ENCODE data around the gene NTM. TPM values are rescaled to one million over a fixed set of nuclear protein-coding genes. Genes with fewer than 3 reads are reported as not detected.

The NTM gene
- total and polyA plus RNA-seq, 2 donors (not counting 3 experiments of a cell fraction or from before 2014, with no cell fraction given), result 1.00 to 1.1 TPM

GRCh38 chr11:131533998-131534397 is 163.6 kb downstream of the NTM start:
- Histone ChIP-seq H3K9ac (replicated peaks; ENCODE audit: extremely low read depth, insufficient read depth, low read length) (no peak overlapping the region), H3K9me1 (replicated peaks; ENCODE audit: control insufficient read depth, extremely low read depth, insufficient read depth, low read length) (no peaks in the 10 kb centered on the region), H3K9me3 (replicated peaks; ENCODE audit: control insufficient read depth, insufficient read depth, low read length) (no peaks in the 10 kb centered on the region), H3K27ac (ENCODE audit: insufficient read depth, low read depth, low read length) (no peak overlapping the region), H2AFZ (ENCODE audit: low read depth, low read length) (no peak overlapping the region), H3K27me3 (ENCODE audit: control insufficient read depth in 2 of 2, insufficient read depth in 2 of 2, low read length in 2 of 2) (no peaks in the 10 kb centered on the region), H3K4me1 (ENCODE audit: control insufficient read depth, extremely low read depth, insufficient read depth, low read length) (no peaks in the 10 kb centered on the region), H3K36me3 (ENCODE audit: control insufficient read depth in 2 of 2, extremely low read depth in 1 of 2, insufficient read depth in 2 of 2, low read length in 2 of 2) (no peaks in the 10 kb centered on the region), H4K20me1 (replicated peaks; ENCODE audit: control insufficient read depth, extremely low read depth, insufficient read depth, low read length) (no peaks in the 10 kb centered on the region), H3K4me2 (ENCODE audit: insufficient read depth, low read length) (no peak overlapping the region), H3K79me2 (ENCODE audit: control insufficient read depth, insufficient read depth, low read length) (no peaks in the 10 kb centered on the region), H3K4me3 (replicated peaks in 1 of 3; ENCODE audit: insufficient read depth in 1 of 3, low read depth in 1 of 3, low read length in 3 of 3) (no peak overlapping the region)
- dilution Hi-C loops (cut with MboI; ENCODE audit: extremely low pct_ligation_motif_present, low sequenced_read_pairs), result no loop called here
- POLR2A ChIA-PET, result no interaction called here
- no peak for DNase-seq (ENCODE audit: low read depth, low spot score)
- TF ChIP-seq GATA2 (IDR thresholded peaks at IDR 0.05; ENCODE audit: insufficient read depth, insufficient read length, low read depth, low read length), result no peak
- no peak for TF ChIP-seq MAX (IDR thresholded peaks at IDR 0.05; ENCODE audit: insufficient read depth, insufficient read length)
- no peak for TF ChIP-seq MYC (IDR thresholded peaks at IDR 0.05; ENCODE audit: low read depth, low read length)
- TF ChIP-seq POLR2A (IDR thresholded peaks at IDR 0.05; ENCODE audit: low read depth, low read length), result no peak
- no peak for TF ChIP-seq JUN (IDR thresholded peaks at IDR 0.05; ENCODE audit: borderline replicate concordance, insufficient read depth, insufficient read length, low read depth)
- TF ChIP-seq FOS (IDR thresholded peaks at IDR 0.05; ENCODE audit: borderline replicate concordance, insufficient read depth, low read length), result no peak
- no peak for TF ChIP-seq POLR2AphosphoS5 (IDR thresholded peaks at IDR 0.05; ENCODE audit: insufficient read depth, low read depth, low read length)
- no peak for FAIRE-seq
- BruUV-seq (replicated peaks), result no TSS peak
- CTCF ChIA-PET, result no interaction called here
- intact Hi-C loops (cut with micrococcal nuclease), result no loop called here

- H3K27ac ChIP-seq (ENCODE audit: insufficient read depth, low read depth, low read length), result no peak overlapping the region
- no peaks in the 10 kb centered on the region for H3K9me1 ChIP-seq (replicated peaks; ENCODE audit: control insufficient read depth, extremely low read depth, insufficient read depth, low read length)
- no peaks in the 10 kb centered on the region for H3K36me3 ChIP-seq (ENCODE audit: control insufficient read depth in 2 of 2, extremely low read depth in 1 of 2, insufficient read depth in 2 of 2, low read length in 2 of 2)
- no peaks in the 10 kb centered on the region for H3K4me1 ChIP-seq (ENCODE audit: control insufficient read depth, extremely low read depth, insufficient read depth, low read length)
- H3K79me2 ChIP-seq (ENCODE audit: control insufficient read depth, insufficient read depth, low read length), result no peaks in the 10 kb centered on the region
- dilution Hi-C loops (cut with MboI; ENCODE audit: extremely low pct_ligation_motif_present, low sequenced_read_pairs) (no loop called here), intact Hi-C loops (cut with micrococcal nuclease) (no loop called here)
- H3K4me2 ChIP-seq (ENCODE audit: insufficient read depth, low read length), result no peak overlapping the region
- no peak overlapping the region for H3K9ac ChIP-seq (replicated peaks; ENCODE audit: extremely low read depth, insufficient read depth, low read length)
- no peak for DNase-seq (ENCODE audit: low read depth, low spot score)
- CTCF ChIA-PET, result no interaction called here
- FAIRE-seq, result no peak
- no peaks in the 10 kb centered on the region for H3K27me3 ChIP-seq (ENCODE audit: control insufficient read depth in 2 of 2, insufficient read depth in 2 of 2, low read length in 2 of 2)
- BruUV-seq (replicated peaks), result no TSS peak
- no peak for TF ChIP-seq MYC (IDR thresholded peaks at IDR 0.05; ENCODE audit: low read depth, low read length)
- TF ChIP-seq POLR2A (IDR thresholded peaks at IDR 0.05; ENCODE audit: low read depth, low read length), result no peak
- TF ChIP-seq JUN (IDR thresholded peaks at IDR 0.05; ENCODE audit: borderline replicate concordance, insufficient read depth, insufficient read length, low read depth), result no peak
- TF ChIP-seq MAX (IDR thresholded peaks at IDR 0.05; ENCODE audit: insufficient read depth, insufficient read length), result no peak
- TF ChIP-seq CTCF (IDR thresholded peaks at IDR 0.05; ENCODE audit: extremely low read depth in 1 of 2, insufficient read depth in 1 of 2, low read depth in 1 of 2, low read length in 2 of 2), result no peak
- no peak for TF ChIP-seq POLR2AphosphoS5 (IDR thresholded peaks at IDR 0.05; ENCODE audit: insufficient read depth, low read depth, low read length)
- no peak for TF ChIP-seq GATA2 (IDR thresholded peaks at IDR 0.05; ENCODE audit: insufficient read depth, insufficient read length, low read depth, low read length)
- no peak for TF ChIP-seq EZH2 (IDR thresholded peaks at IDR 0.05; ENCODE audit: borderline replicate concordance, low read depth, low read length, severe bottlenecking)
- no peak for TF ChIP-seq FOS (IDR thresholded peaks at IDR 0.05; ENCODE audit: borderline replicate concordance, insufficient read depth, low read length)
- no peak overlapping the region for H3K4me3 ChIP-seq (replicated peaks in 1 of 3; ENCODE audit: insufficient read depth in 1 of 3, low read depth in 1 of 3, low read length in 3 of 3)
- H3K9me3 ChIP-seq (replicated peaks; ENCODE audit: control insufficient read depth, insufficient read depth, low read length), result no peaks in the 10 kb centered on the region
- H4K20me1 ChIP-seq (replicated peaks; ENCODE audit: control insufficient read depth, extremely low read depth, insufficient read depth, low read length), result no peaks in the 10 kb centered on the region
- POLR2A ChIA-PET, result no interaction called here
- H2AFZ ChIP-seq (ENCODE audit: low read depth, low read length), result no peak overlapping the region
Measured at GRCh38 chr11:131534611-131535010, 164.2 kb downstream of the NTM start.

Measured in endothelial cell of umbilical vein (primary cell).